EH (cell line): Measurements from ENCODE around the gene MAPK8.

ENCODE experiments used
- DNase-seq: peaks from one replicate; pipeline ENCODE4 v3.0.0-alpha.2; 2015; ENCODE audit warnings: low read depth

MAPK8 gene

GRCh38 chr10:48477616-48478015, 171.1 kb downstream of the MAPK8 start:
- no peak for DNase-seq

DNA sequence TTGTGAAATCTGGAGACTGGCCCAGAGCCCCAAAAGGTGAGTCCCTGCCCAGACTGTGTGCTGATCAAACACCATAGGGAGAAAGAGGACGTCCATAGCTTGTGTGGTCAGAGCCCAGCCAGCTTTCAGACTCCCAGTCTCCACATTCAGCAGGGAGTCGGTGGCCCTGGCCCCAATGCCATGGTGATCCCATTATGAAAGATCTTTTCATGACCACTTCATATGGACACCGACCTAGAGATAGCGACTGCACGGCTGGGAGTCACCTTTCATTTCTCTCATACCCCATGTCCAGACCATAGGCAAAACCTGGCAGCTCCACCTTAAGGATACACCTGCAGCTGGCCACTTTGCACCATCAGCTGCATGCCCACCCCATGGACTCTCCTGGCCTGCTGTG, 172.0 kb downstream of the MAPK8 start:
- no peak for DNase-seq

GRCh38 chr10:48478980-48479811, 172.7 kb downstream of the MAPK8 start:
- no peak for DNase-seq

DNA sequence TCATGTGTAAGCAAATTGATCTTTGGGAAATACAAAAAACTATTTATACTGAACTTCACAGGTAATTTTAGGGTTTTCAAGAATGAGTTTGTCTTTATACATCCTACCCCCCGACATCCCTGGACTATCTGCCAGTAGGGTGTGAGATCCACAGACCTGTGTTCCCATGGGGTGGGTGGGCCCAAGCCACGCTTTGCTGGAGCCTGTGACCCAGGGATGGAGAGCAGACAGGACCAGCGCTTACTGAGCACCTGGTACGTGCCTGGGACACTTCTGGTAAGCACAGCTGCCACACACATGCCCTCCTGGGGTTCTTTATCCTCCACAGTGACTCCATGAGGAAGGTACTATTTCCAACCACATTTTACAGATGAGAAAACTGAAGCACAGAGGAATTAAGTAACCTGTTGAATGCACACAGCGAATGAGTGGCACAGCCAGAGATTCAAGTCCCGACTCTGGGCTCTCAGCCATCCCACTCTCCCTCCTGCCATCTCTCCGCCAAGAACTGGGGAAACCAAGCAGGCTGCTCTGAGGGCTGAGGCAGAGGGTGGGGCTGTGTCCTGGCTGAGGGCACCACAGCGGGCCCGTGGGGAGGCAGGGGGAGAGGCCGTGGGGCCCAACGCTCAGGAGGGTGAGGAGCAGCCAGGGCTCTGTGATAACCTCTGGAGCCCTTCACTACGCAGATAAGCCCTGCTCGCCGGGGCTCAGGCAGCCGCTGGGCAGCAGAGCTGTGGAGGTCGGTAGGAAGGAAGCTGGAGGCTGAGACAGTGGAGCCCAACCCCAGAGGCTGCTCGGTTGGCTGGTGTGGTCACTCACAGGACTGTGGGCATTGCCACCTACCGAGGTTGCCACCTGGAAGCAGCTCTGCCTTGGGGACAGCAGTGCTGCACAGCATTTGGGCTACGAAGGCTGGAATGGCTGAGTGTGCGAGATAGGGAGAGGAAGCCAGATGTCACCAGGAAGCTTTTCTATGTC, 174.2 kb downstream of the MAPK8 start:
- no peak for DNase-seq

GRCh38 chr10:48481385-48481784, 174.9 kb downstream of the MAPK8 start:
- DNase-seq: no peak

- DNase-seq: no peak
These were observed 175.7 kb downstream of the MAPK8 start for GRCh38 chr10:48482207-48482606.

DNA sequence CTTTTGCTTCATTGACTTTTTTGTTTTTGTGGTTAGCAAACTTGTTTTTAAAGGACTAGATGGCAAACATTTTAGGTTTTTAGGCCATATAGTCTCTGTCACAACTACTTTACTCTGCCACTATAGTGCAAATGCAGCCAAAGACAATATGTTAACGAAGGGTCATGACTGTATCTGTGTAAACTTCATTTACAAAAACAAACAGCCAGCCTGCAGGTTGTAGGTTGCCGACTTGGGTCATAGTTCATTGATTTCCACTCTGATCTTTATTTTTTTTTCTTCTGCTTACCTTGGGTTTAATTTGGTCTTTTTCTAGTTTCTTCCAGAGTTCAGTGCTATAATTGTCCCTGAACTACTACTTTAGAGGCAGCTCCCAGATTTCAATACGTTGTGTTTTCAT, 178.4 kb downstream of the MAPK8 start:
- no peak for DNase-seq

- DNase-seq: no peak
These were observed 179.2 kb downstream of the MAPK8 start for GRCh38 chr10:48485711-48486110.

DNA sequence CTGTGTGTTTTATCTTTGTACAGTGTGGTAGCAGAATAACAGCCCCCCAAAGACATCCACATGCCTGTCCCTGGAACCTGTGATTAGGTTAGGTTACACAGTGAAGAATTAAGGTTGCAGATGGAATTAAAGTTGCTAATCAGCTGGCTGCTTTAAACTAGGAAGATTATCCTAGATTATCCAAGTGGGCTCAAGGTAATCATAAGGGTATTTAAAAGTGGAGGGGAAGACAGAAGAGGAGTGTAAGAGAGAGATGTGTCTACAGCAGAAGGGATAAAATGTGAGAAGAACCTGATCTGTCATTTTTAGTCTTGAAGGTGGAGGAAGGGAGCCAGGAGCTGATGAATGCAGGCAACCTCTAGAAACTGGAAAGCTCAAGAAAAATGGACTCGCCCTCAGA, 180.8 kb downstream of the MAPK8 start:
- no peak for DNase-seq
